Germinal center (tissue), 1 donor: ENCODE results near the gene LRRC74B.
"Not testable (repeated sequence)": the region's sequence is repeated elsewhere in the genome, so short reads cannot be mapped to it uniquely, and the experiment has no call there.

Source experiments
- DNase-seq: peaks from one replicate; pipeline ENCODE4 v3.0.0; 2012; ENCODE audit warnings: mixed read lengths, low spot score

LRRC74B gene

GRCh38 chr22:21045585-21046294 is at the start of gene LRRC74B:
TSS of gene LRRC74B (plus strand) at chr22:21045946. CDS start at chr22:21045987, 41 bp downstream.
- peak; percentile 87 for DNase-seq

GRCh38 chr22:20996031-20996410 is 49.7 kb upstream of the LRRC74B start:
- no peak for DNase-seq

- no peak for DNase-seq
These were observed 48.9 kb upstream of the LRRC74B start for GRCh38 chr22:20996598-20997535.

- no peak for DNase-seq
These were observed 48.0 kb upstream of the LRRC74B start for GRCh38 chr22:20997536-20998257.

GRCh38 chr22:20998411-20999336 is 47.1 kb upstream of the LRRC74B start:
- no peak for DNase-seq

- no peak for DNase-seq
These were observed 46.2 kb upstream of the LRRC74B start for GRCh38 chr22:20999350-21000206.

GRCh38 chr22:21000207-21000986 is 45.3 kb upstream of the LRRC74B start:
- DNase-seq = no peak

- DNase-seq = no peak
These were observed 44.7 kb upstream of the LRRC74B start for GRCh38 chr22:21000987-21001600.

GRCh38 chr22:21001601-21002325 is 44.0 kb upstream of the LRRC74B start, which contains the start of gene THAP7:
TSS of gene THAP7 (minus strand) at chr22:21002118. CDS start at chr22:21001911, 207 bp downstream.
- peak; percentile 93 for DNase-seq

- no peak for DNase-seq
These were observed 42.0 kb upstream of the LRRC74B start for GRCh38 chr22:21003782-21004181.

- DNase-seq = not testable (repeated sequence)
These were observed 36.5 kb upstream of the LRRC74B start for GRCh38 chr22:21009208-21009607.

- peak; percentile 52 for DNase-seq
These were observed 35.9 kb upstream of the LRRC74B start for GRCh38 chr22:21009638-21010425.

GRCh38 chr22:21010426-21011113 is 35.2 kb upstream of the LRRC74B start:
- DNase-seq = no peak

- DNase-seq = no peak
These were observed 33.0 kb upstream of the LRRC74B start for GRCh38 chr22:21012446-21013407.

GRCh38 chr22:21013657-21014201 is 32.0 kb upstream of the LRRC74B start:
- DNase-seq = no peak
